Thyroid gland (tissue), 4 donors: ENCODE measurements around the gene RAI1.

Experiments
- CTCF ChIP-seq, 6 experiments: fragments of 200-600 bp in 3 of 6; fragments of 450-650 bp in 3 of 6; sonication (generic) in 3 of 6; IDR thresholded peaks; one replicate each; pipeline ENCODE4 v1.5.1; 2016 to 2019; ENCODE audit warnings: antibody characterized with exemption in 6 of 6, mild to moderate bottlenecking in 2 of 6, inconsistent platforms in 1 of 6, moderate library complexity in 1 of 6
- POLR2A ChIP-seq, 2 donors: fragments of 450-650 bp; IDR thresholded peaks; one replicate each; pipeline ENCODE4 v1.6.1; 2017; ENCODE audit warnings: antibody characterized with exemption in 2 of 2, mild to moderate bottlenecking in 2 of 2, moderate library complexity in 1 of 2

DNA sequence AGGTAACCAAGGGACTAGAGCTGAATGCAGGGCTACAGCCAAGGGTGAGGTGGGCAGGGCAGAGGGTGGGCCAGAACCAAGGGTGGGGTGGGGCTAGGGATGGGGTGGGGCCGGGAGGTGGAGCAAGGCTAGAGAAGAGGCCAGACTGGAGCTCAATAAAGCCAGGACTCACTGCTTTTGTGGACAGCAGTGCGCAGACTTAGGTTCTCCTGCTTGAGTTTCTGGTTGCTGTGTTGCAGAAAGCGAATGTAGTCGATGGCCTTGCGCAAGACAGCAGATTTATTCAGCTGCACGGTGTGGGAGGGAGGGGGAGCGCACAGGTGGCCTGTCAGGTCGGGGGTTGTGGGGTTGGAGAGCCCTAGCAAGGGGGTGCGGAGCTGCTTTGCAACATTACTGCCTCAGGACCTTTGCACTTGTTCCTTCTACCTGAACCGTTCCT is 136.8 kb downstream of the RAI1 start:
- TF ChIP-seq CTCF (IDR thresholded peaks at IDR 0.05) (no peak), POLR2A (IDR thresholded peaks at IDR 0.05) (no peak)
